ENCODE results near the gene OR10AD1.

The OR10AD1 gene

DNA sequence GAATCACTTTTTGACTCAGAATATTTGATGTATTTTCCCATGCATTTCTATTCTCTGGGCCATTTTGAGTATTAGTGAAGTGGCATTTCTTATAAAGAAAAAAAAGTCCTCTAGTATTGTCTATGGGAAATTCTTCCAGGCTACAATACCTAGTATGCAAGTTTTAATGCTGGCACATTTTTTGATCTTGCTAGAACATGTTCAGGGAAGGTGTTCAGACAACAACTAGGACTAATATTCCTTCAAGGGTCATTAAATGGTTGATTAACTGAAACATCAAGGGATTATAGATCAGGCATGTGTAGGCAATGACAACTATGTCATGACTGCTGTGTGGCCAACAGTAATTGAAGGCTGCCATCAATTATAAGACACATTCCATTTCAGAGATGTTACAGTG is 12.0 kb downstream of the OR10AD1 start:
- no peak for DNase-seq (ENCODE audit: low read depth in 2 of 2)

DNA sequence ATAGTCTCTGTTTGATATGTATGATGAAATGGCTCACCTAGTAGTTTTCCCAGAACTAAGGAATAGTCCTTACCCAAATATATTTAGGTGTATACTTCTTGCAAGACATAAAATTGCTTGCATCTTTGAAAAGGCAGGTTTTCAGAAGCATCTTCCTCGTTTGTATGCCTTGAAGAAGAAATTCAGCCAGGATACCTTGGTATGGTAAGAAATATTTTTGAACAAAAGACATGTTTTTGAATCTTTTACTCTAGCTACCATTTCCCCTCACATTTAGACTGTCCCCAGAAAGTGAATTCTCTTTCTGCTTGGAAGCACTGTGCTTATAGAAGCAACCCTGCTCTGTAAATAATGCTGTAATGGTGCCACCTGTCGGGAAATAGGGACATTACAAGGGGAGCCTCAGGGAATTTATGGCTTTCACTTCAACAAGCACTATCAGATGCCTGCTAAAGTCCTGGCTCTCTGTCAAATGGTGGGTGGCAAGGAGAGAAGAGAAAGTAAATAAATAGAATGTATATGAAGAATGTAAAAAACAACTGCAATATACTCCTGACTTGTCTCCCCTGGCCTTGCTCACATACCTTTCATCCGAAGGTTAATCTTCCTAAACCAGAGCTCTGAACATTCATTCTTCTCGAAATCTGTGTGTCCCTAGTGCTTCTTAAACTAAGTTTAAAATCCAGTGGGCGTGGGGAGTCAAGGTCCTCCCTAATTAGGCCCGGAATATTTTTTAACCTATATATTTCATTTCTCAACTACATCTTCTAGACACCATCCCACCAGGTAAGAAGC is 13.6 kb downstream of the OR10AD1 start:
- DNase-seq (ENCODE audit: low read depth in 2 of 2), result peak; percentile 53 to 54

DNA sequence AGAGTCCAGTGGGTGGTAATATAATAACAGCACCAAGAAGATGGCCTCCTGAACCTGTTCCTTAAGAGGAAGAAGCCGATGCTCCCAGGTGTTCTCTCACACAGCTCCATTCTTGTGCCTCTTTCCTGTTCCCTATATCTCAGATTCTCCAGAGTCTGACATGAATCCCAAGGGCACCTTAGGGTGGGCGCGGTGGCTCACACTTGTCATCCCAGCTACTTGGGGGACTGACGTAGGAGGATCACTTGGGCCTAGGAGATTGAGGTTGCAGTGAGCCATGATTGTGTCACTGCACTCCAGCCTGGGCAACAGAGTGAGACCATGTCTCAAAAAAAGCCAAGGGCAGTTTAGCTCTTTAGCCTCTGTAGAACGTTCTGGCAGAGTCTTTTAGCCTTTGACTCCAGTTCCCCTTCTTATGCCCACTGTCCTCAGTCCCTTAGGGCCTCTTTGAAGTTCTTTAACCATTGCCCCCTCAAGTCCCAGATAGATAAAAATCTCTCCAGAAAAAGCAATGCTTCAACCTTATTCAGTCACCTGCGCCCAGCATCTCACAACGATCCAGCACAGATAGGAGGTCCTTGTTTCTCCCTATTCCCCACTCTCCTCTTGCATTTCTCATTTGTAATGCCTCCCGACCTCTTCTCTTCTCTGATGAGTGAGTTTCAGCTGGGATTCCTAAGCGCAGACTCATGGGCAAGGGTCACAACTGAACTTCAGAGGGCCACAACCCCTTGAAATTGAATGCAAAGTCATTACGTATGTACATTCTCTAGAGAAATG is 15.0 kb downstream of the OR10AD1 start:
- no peak for DNase-seq (ENCODE audit: low read depth in 2 of 2)

DNA sequence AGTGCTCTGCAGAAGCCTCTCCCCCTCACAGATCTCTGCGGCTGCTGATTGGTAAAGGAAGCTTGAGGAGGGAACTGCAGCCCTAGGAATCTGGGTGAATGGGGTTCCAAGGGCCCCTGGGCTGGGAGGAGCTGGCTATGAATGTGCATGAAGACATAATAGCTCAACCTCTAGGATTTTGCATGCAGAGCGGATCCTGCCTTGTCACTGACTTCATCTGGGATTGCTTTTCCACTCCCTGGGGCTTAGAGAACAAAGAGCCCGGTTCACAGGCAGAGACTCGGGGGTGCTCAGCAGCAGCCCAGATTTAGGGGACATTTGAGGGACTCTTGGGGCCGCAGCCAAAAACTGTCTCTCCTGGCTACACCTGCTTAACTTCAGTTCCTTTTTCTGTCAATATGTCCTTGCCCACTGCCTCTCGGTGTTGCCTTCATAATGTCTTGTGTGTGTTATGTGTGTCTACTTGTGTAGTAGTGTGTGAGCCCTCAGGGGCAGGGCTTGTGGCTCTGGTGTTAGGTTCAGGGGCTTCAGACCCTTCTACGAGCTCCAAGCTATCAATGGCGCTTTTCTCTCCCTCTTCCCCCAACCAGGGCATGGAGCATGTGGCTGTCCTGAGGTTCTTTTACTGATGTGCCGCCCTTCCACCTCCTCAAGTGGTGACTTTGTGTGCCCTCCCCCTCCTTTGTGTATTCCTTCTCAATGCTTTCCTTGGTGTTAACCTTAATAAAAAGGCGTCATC is 17.7 kb downstream of the OR10AD1 start:
- DNase-seq (ENCODE audit: low read depth in 2 of 2), result no peak

DNA sequence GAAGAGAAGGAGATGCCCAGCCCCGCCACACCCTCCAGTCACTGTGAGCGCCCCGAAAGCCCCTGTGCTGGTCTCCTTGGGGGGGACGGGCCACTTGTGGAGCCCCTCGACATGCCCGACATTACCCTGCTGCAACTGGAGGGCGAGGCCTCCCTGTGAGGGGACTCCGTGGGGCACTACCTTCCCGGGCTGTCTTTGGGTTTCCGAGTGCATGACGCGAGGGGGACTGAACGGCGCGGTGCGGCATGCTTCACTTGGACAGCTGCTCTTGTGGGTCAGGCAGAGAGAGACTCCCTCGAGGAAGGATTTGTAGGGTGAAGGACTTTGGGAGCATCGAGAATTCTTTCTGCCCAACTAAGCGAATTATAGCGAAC is 18.6 kb downstream of the OR10AD1 start:
- DNase-seq (ENCODE audit: low read depth in 2 of 2), result no peak

DNA sequence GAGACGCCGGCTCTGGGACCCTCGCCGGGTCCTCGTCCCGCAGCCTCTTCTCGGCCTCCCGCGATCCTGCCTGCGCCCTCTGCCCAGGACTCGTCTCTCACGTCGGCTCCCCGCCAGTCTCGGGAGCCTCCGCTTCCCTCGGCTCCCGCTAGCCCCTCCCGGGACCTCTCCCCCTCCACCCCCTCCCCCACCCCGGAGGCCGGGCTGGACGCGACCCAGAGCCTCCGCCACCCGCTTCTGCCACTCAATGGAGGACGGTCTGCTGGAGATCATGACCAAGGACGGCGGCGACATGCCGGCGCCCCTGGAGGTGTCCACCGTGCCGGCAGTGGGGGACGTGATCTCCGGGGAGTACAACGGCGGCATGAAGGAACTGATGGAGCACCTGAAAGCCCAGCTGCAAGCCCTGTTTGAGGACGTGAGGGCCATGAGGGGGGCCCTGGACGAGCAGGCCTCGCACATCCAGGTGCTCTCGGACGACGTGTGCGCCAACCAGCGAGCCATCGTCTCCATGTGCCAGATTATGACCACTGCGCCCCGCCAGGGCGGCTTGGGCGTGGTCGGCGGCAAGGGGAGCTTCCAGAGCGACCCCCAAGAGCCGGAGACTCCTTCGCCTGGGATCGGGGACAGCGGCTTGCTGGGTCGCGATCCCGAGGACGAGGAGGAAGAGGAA is 19.1 kb downstream of the OR10AD1 start:
- DNase-seq (ENCODE audit: low read depth in 2 of 2), result no peak

DNA sequence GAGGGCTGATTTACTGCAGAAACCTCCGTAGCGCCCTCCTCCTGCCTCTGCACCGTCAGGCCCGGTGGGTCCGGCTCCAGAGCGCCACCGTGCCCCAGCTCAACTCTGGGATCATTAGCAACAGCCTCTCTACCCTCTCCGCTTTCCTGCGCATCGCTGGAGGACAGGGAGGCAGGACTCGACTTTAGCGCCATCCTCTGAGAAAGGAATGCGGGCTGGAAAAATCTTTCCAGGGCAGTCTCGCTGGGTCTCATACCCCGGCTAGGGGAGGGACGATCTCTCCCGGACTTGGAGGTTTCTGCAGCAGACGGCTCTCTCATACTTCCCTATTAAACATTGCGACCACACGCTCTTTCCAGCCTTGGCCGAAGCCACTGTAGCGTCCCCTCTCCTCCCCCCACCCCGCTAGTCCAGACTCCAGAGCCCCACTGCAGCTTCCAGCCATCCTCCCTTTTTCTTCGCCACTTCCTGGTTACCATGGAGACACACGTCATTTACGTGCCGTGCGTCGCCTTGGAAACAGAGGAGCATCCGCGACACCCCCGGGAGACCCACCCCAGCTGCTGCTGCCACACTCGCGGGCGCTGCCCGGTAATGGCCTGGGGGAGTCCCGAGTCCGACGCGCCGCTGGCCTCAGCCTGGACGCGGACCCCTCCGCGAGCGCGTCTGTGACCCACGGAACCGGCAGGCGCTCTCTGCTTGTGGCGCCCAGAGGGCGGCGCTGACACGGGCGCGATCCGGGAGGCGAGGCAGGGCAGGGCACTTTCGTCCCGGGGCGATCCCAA is 19.8 kb downstream of the OR10AD1 start, which contains the start of gene CCDC184:
Gene CCDC184 (plus strand): TSS at position 554 of the 785 bp plus-strand sequence. CDS start 479 bp downstream, outside the sequence.
- peak; percentile 44 to 46 for DNase-seq (ENCODE audit: low read depth in 2 of 2)

DNA sequence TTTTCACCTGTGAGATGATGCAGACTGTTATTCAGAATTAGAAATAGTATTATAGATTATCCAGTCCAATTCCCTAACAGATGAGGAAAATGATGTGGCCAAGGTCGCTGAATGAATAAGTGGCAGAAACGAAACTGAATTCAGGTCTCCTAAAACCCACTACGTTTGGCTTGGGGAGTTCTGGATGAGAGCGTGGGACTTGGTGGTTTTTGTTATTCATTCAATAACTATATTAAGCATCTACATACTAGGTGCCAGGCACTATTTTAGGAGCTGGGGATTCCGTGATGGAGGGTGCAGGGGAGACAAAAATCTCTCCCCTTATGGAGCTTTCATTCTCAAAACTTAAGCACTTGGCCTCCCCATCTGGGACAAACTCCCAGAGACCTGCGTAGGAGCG is 20.5 kb downstream of the OR10AD1 start:
- DNase-seq (ENCODE audit: low read depth in 2 of 2), result no peak

DNA sequence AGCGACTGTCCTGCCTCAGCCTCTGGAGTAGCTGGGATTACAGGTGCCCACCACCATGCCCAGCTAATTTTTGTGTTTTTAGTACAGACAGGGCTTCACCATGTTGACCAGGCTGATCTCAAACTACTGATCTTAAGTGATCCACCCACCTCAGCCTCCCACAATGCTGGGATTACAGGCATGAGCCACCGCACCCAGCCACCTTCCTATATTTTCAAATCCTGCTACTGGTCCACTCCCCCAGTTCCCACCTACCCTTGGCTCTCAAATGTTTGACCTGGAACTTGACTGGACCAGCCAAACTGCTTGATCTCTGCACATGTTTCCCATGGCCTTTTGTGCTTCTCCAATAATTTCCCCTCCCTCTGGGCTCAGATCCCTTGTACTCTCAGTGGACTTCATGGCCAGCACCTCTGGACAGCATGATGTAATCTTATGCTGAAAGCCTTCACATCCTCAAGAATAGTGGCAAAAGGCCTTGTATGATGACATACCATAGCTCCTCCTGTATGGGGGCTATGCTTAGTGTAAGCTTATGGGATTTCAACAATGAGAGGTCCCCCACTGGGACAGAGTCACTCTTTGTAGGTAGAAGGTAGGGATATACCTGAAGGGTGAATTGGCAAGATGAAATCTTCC is 22.1 kb downstream of the OR10AD1 start:
- DNase-seq (ENCODE audit: low read depth in 2 of 2), result no peak

DNA sequence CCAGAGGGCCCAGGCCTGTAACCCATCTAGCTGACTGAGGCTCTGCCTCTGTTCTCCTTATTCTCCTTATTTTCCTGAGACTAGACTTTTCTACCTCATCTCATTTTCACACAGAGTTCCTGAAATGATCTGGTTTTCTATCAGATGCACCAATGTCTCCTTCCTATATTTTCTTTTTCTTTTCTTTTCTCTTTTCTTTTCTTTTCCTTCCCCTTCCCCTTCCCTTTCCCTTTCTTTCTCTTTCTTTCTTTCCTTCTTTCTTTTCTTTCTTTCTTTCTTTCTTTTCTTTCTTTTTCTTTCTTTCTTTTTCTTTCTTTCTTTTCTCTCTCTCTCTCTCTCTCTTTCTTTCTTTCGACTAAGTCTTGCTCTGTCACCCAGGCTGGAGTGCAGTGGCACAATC is 22.7 kb downstream of the OR10AD1 start:
- DNase-seq (ENCODE audit: low read depth in 2 of 2), result no peak

DNA sequence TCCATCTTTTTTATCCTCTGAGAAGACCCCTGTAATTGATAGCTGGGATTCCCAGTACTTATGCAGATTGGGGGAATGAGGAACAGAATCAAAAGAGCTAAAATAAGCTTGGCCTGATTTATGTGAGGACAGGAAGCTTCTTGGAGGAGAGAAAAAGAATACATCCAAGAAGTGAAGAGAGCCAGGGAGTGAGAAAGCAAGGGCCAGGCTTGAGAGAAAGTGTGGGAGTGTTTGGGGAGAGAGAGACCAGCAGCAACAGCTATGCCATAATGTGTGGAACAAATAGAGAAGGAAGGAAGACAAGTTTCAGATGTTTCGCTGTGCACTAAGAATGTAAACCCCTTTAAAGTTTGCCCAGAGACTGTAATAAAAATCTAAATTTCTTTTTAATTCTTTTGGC is 23.6 kb downstream of the OR10AD1 start:
- DNase-seq (ENCODE audit: low read depth in 2 of 2), result no peak

DNA sequence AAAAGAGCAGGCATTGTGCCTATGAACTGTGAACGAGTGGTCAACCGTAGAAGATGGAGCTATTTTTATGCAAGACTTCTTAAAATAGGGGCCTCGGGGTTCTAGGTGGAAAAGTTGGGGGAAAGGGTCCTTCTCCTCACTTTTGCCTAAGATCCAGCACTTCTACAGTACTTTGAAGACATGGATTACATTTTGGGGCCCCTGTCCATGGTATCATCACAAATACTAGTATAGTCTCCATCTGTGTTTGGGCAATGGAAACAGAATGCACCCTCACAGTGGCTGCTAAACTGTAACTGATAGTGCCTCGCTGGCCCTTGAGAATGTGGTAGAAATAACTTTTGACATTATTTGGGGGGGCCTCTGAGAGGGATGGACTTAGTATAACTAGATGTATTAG is 25.1 kb downstream of the OR10AD1 start:
- DNase-seq (ENCODE audit: low read depth in 2 of 2), result no peak

DNA sequence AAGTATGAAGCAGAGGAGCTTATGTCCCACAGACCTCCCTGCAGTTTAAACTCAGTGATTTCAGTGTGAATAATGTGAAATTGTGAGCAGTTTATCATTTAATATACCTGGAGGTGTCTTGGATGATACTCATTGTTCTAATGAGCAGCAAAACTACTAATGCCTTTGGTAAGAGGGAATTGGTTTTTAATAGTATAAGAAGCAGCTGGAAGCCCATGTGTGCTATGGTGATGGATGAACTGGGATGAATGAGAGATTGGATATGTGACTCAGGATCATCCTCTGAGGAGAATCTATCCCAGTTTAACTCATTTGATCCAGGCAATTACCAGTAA is 26.7 kb downstream of the OR10AD1 start:
- no peak for DNase-seq (ENCODE audit: low read depth in 2 of 2)

DNA sequence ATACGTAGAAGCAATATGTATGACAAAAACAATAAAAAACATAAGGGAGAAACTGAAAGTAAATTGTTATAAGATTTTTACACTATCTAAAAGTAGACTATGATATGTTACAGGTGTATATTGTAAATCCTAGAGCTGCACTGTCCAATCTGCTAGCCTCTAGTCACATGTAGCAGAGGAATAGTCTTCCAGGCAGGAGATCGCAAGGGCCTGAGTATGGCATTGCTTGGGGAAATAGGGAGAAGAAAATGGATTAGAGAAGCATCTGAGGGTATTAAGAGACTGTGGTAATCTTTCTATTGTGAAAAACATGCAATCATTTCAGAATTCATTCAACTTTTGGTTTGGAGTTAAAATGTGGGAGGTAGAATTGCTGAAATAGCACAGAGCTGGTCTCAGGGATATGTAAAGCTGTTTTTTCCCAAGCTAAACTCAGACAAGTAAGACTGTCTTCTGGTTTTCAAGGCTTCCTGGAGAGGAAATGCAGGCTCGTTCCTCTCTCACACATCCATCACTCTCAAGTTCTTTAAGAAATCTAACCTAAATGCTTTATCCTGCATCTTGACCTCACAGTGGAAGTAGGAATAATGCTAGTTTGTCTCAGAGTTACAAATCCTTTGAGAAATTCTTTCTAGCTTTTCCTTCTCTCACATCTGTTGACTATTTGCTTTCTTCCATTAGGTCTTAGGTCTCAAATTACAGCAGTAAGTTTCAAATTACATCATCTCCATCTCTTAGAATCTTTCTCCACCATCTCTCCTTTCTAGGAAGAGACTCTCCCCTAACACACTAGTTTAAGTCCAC is 27.3 kb downstream of the OR10AD1 start:
- no peak for DNase-seq (ENCODE audit: low read depth in 2 of 2)

DNA sequence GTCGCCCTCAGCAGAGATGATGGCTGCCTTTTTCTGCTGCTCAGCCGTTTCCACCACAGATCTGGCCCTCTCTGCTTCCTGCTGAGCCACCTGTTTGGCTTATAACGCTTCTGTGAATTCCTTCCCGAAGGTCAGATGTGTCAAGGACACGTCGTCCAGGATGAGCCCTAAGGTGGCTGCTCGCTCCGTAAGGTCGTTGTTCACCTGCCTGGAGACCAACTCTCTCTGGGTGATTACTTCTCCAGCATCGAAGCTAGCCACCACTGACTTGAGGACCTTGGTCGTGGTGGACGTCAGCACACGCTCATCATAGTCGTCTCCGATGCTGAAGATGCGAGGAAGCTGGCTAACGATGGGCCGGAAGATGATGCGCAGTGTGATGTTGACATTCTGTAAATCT is 34.1 kb downstream of the OR10AD1 start:
- no peak for DNase-seq (ENCODE audit: low read depth in 2 of 2)

DNA sequence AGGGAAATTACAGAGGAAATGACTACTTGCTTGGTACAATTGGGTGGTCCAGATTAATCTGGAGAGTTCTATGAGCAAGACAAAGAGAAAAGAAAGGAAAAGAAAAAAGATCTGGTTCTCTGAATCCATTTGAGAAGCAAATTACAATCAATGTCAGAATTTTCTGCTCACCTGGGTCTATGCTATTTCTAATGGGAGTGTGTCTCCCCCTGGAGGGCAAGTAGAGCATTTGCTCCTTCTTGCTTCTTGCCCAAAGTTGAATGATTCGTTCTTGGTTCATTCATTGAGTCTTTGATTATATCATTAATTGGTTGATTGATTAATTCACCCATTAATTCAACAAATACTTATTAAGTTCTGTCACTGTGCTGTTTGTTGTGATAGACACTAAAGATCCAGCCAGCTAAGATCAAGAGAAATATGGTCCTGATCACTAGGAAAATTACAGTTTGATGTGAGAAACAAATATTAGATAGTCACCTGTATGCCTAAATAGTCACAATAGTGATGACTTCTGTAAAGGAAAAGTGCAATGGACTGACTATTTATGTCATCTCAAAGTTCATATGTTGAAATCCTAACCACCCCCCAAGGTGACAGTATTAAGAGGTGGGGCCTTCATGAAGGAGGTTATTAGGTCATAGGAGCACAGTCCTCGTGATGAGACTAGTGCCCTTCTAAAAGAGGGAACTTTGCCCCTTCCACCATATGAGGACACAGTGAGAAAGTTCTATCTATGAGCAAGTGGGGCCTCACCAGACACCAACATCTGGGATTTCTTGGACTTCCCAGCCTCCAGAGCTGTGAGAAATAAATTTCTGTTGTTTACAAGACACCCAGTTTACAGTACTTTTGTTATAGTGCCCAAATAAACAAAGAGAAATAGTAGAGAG is 37.8 kb downstream of the OR10AD1 start:
- peak in 1 of 2 donors; percentile 50 for DNase-seq (ENCODE audit: low read depth in 2 of 2)

DNA sequence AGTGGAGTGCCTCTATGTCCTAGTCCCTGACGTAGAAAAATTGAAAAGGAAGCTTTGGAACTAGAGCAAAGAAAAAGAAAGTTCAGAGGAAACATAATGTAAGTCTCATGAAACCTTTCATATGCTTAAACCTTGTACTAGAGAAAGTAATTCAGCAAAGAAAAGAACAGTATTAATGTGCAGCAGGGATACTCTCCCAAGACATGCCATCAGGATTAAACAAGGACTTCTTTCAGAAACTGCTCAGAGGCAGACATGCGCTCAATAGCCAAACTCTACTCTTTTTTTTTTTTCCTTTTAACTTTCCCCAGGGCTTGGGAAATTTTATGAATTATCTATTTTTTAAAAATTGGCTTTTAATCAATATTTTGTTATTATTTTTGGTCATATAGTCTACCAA is 38.6 kb downstream of the OR10AD1 start:
- no peak for DNase-seq (ENCODE audit: low read depth in 2 of 2)

DNA sequence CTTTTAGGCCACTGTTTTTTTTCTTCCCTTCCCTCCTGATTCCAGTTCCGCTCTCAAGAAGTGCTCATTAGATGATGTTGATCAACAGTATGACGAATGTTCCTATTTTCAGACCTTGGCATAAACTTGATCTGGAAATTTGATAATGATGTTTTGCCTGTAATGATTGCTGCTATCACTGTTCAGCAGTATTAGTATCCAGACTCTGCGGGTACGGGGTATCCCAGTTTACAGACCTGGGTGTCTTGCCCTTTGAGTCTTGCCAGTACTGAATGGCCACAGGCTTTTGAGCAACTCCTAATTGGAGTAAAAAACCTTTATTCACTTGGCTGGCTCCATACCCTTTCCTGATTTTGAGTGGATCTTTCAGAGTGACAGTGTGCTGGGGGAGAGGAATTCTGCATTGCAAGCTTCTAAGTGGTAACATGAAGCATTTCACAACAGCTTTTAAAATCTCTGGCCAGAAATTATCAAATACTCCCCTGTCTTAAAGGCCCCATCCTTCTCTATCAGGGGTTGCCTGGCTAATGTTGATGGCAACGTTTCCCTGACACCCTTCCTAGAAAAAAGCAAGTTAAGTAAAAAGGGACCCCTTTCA is 39.8 kb downstream of the OR10AD1 start:
- DNase-seq (ENCODE audit: low read depth in 2 of 2), result no peak

All from activated CD4-positive, alpha-beta T cell treated with anti-CD3 and anti-CD28 coated beads for 24 hours (primary cell).